ENCODE results near the gene RPL36.

Gene RPL36

GRCh38 chr19:5711713-5712161, 21.6 kb downstream of the RPL36 start:
- H3K4me3 ChIP-seq (ENCODE audit: low read depth, low read length): no peak overlapping the region
- TF ChIP-seq, protein P1, sequence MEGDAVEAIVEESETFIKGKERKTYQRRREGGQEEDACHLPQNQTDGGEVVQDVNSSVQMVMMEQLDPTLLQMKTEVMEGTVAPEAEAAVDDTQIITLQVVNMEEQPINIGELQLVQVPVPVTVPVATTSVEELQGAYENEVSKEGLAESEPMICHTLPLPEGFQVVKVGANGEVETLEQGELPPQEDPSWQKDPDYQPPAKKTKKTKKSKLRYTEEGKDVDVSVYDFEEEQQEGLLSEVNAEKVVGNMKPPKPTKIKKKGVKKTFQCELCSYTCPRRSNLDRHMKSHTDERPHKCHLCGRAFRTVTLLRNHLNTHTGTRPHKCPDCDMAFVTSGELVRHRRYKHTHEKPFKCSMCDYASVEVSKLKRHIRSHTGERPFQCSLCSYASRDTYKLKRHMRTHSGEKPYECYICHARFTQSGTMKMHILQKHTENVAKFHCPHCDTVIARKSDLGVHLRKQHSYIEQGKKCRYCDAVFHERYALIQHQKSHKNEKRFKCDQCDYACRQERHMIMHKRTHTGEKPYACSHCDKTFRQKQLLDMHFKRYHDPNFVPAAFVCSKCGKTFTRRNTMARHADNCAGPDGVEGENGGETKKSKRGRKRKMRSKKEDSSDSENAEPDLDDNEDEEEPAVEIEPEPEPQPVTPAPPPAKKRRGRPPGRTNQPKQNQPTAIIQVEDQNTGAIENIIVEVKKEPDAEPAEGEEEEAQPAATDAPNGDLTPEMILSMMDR (IDR thresholded peaks at IDR 0.05; ENCODE audit: low read depth, low read length): no peak

GRCh38 chr19:5713228-5713627, 23.1 kb downstream of the RPL36 start:
- TF ChIP-seq, protein P1 (IDR thresholded peaks at IDR 0.05; ENCODE audit: low read depth, low read length): no peak

DNA sequence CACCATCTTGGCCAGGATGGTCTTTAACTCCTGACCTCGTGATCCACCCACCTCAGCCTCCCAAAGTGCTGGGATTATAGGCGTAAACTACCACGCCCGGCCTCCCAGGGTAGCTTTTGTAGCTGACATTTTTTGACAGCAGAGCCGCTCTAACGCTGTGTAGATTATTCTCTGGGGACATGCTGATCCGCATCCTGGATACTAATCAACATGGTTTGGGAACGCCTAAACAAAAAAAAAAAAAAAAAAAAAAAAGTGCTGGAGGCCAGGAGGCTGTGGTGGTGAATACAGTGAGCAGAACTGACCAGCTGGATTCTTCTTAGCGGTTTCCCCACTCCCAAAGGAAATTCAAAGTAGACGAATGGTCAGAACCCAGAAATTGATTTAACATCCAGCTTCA, 24.7 kb downstream of the RPL36 start:
- TF ChIP-seq, protein P1 (IDR thresholded peaks at IDR 0.05; ENCODE audit: low read depth, low read length): no peak
- H3K4me3 ChIP-seq (ENCODE audit: low read depth, low read length): no peak overlapping the region

More at GRCh38 chr19:5713228-5713627, 23.1 kb downstream of the RPL36 start:
- H3K4me3 ChIP-seq (ENCODE audit: low read depth, low read length): no peak overlapping the region

DNA sequence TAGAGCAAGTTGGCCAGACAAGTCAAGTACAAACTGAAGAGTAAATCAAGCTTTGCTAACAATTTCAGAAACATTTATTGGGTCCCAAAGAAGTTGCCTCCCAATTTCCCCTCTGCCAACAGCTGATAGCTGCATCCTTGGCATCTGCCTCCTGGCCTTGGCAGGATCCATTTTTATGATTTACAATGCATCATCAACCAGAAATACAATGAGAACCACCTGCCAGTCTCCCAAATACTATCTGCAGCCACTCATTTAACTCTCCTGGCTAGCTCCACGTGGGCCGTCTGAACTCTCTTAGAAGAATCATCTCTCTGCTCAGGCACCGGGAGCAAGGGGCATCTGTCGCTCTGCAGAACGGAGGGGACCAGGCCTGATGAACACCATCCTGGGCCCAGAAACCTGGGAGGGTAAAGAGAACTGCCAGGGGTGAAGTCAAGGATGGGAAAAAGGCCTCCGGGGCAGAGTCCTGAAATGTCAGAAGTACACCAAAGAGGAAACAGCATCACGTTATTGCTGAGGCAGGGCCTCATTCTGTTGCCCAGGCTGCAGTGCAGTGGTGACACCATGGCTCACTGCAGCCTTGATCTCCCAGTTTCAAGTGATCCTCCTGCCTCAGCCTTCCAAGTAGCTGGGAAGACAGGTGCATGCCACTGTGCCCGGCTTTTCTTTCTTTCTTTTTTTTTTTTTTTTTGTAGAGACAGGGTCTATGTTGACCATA, 27.3 kb downstream of the RPL36 start:
- peak overlapping the region; percentile 97 for H3K4me3 ChIP-seq (ENCODE audit: low read depth, low read length)
- TF ChIP-seq, protein P1 (IDR thresholded peaks at IDR 0.05; ENCODE audit: low read depth, low read length): no peak

GRCh38 chr19:5718037-5718578, 28.0 kb downstream of the RPL36 start:
- H3K4me3 ChIP-seq (ENCODE audit: low read depth, low read length): peak overlapping the region; percentile 97
- TF ChIP-seq, protein P1 (IDR thresholded peaks at IDR 0.05; ENCODE audit: low read depth, low read length): no peak

DNA sequence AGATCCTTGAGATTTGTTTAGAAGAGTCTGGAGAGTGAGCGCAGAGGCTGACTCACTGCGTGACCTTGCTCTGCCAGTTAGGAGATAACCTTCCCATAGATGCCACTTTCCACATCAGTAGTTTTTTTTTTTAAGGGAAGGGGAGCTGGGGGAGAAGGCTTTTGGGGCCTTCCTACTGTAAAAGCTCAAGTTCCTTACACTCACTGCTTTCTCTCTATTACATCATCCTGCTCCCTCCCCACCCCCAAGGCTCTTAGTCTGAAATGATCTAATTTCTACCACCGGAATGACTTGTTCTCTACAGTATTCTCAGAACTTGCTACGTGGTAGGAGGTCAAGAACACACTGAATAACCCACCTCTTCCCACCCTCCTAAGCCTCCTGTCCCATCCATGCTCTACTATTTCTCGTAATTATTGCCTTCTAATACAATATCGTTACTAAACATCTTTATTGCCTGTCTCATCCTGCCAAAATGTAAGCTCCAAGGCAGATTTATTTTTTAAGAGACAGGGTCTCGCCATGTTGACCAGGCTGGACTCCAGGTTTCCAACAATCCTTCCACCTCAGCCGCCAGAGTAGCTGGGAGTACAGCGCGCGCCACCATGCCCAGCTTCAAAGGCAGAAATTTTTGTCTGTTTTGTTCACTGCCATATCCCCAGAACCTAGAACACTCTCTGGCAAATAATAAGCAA, 28.6 kb downstream of the RPL36 start:
- peak overlapping the region; percentile 97 for H3K4me3 ChIP-seq (ENCODE audit: low read depth, low read length)
- TF ChIP-seq, protein P1 (IDR thresholded peaks at IDR 0.05; ENCODE audit: low read depth, low read length): no peak
